ENCODE measurements around the gene WNT2B.
"Not testable (repeated sequence)": the region's sequence is repeated elsewhere in the genome, so short reads cannot be mapped to it uniquely, and the experiment has no call there.

Gene WNT2B

GRCh38 chr1:112508278-112509004, at the start of gene WNT2B:
Gene WNT2B, plus strand, starts transcription at chr1:112508965. Its CDS starts 298 bp downstream, at chr1:112509263.
- no peak for DNase-seq

- peak; percentile 60 for DNase-seq
Observed at GRCh38 chr1:112460615-112461014, 48.1 kb upstream of the WNT2B start.

- DNase-seq: peak; percentile 89
Observed at GRCh38 chr1:112461200-112461871, 47.4 kb upstream of the WNT2B start.

GRCh38 chr1:112462953-112463279, 45.8 kb upstream of the WNT2B start:
- DNase-seq: no peak

- no peak for DNase-seq
Observed at GRCh38 chr1:112464501-112464900, 44.3 kb upstream of the WNT2B start.

GRCh38 chr1:112465122-112465521, 43.6 kb upstream of the WNT2B start:
- no peak for DNase-seq

GRCh38 chr1:112466078-112466660, 42.6 kb upstream of the WNT2B start:
- DNase-seq: peak; percentile 81

GRCh38 chr1:112470324-112470723, 38.4 kb upstream of the WNT2B start:
- not testable (repeated sequence) for DNase-seq

- no peak for DNase-seq
Observed at GRCh38 chr1:112470966-112471365, 37.8 kb upstream of the WNT2B start.

GRCh38 chr1:112472142-112472541, 36.6 kb upstream of the WNT2B start:
- DNase-seq: no peak

- no peak for DNase-seq
Observed at GRCh38 chr1:112477550-112477949, 31.2 kb upstream of the WNT2B start.

- no peak for DNase-seq
Observed at GRCh38 chr1:112478314-112478713, 30.5 kb upstream of the WNT2B start.

- not testable (repeated sequence) for DNase-seq
Observed at GRCh38 chr1:112486063-112486462, 22.7 kb upstream of the WNT2B start.

GRCh38 chr1:112487686-112488085, 21.1 kb upstream of the WNT2B start:
- not testable (repeated sequence) for DNase-seq

GRCh38 chr1:112488141-112488540, 20.6 kb upstream of the WNT2B start:
- no peak for DNase-seq

- no peak for DNase-seq
Observed at GRCh38 chr1:112492076-112492475, 16.7 kb upstream of the WNT2B start.

GRCh38 chr1:112493351-112493750, 15.4 kb upstream of the WNT2B start:
- DNase-seq: no peak

GRCh38 chr1:112496290-112496689, 12.5 kb upstream of the WNT2B start:
- no peak for DNase-seq

GRCh38 chr1:112501810-112502641, 6.7 kb upstream of the WNT2B start:
- DNase-seq: peak; percentile 33

GRCh38 chr1:112502826-112503225, 5.9 kb upstream of the WNT2B start:
- DNase-seq: no peak

GRCh38 chr1:112504001-112504660, 4.6 kb upstream of the WNT2B start:
- no peak for DNase-seq

- no peak for DNase-seq
Observed at GRCh38 chr1:112504661-112505399, 3.9 kb upstream of the WNT2B start.

Measured in DMS79 (cell line).